DND-41 (cell line): ENCODE measurements around the gene LSR.

ENCODE experiments used
- EZH2 ChIP-seq: IDR thresholded peaks from 3 replicates; pipeline ENCODE4 v1.6.1; 2012; ENCODE audit warnings: borderline replicate concordance, low read depth, mild to moderate bottlenecking, moderate library complexity, low read length, inconsistent platforms; ENCODE audit not compliant: severe bottlenecking
- TF ChIP-seq, protein P1 (sequence below): IDR thresholded peaks from 2 replicates; pipeline ENCODE4 v1.5.1; 2012; ENCODE audit warnings: borderline replicate concordance, low read length, moderate library complexity, mild to moderate bottlenecking; ENCODE audit not compliant: poor library complexity, severe bottlenecking; ENCODE audit errors: extremely low read depth

DNA sequence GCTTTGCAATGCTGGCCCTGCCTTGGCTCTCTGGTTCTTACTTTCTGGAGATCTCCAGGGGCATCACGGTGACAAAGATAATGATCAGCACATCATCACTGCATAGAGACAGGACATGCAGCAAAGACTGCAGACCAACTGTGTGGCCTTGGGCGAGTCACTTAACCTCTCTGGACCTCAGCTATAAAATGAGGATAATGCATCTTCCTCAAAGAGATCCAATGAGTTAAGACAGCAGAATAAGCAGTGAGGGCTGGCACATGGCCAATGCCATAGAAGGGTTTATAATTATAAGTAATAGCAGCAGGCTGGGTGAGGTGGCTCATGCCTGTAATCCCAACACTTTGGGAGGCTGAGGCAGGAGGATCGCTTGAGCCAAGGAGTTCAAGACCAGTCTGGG is 45.5 kb downstream of the LSR start:
- TF ChIP-seq, protein P1, sequence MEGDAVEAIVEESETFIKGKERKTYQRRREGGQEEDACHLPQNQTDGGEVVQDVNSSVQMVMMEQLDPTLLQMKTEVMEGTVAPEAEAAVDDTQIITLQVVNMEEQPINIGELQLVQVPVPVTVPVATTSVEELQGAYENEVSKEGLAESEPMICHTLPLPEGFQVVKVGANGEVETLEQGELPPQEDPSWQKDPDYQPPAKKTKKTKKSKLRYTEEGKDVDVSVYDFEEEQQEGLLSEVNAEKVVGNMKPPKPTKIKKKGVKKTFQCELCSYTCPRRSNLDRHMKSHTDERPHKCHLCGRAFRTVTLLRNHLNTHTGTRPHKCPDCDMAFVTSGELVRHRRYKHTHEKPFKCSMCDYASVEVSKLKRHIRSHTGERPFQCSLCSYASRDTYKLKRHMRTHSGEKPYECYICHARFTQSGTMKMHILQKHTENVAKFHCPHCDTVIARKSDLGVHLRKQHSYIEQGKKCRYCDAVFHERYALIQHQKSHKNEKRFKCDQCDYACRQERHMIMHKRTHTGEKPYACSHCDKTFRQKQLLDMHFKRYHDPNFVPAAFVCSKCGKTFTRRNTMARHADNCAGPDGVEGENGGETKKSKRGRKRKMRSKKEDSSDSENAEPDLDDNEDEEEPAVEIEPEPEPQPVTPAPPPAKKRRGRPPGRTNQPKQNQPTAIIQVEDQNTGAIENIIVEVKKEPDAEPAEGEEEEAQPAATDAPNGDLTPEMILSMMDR, result no peak
- no peak for TF ChIP-seq EZH2
